GM21390 (cell line): ENCODE measurements around the gene PCNX1.
"Not testable (repeated sequence)": the region's sequence is repeated elsewhere in the genome, so short reads cannot be mapped to it uniquely, and the experiment has no call there.

Source experiments
- ATAC-seq: cut with Tn5 transposase; IDR thresholded peaks from one replicate; pipeline ENCODE4 v1.9.1; 2021; ENCODE audit not compliant: unreplicated experiment

Gene PCNX1

GRCh38 chr14:71143381-71144290 lies 236.4 kb downstream of the PCNX1 start:
- ATAC-seq, result no peak

- not testable (repeated sequence) for ATAC-seq
Observed at GRCh38 chr14:71147335-71147734, 240.1 kb downstream of the PCNX1 start.

- ATAC-seq, result no peak
Observed at GRCh38 chr14:71148627-71149026, 241.4 kb downstream of the PCNX1 start.

GRCh38 chr14:71150737-71151136 lies 243.5 kb downstream of the PCNX1 start:
- ATAC-seq, result no peak

GRCh38 chr14:71155743-71156142 lies 248.5 kb downstream of the PCNX1 start:
- no peak for ATAC-seq

- no peak for ATAC-seq
Observed at GRCh38 chr14:71163050-71163841, 256.0 kb downstream of the PCNX1 start.

GRCh38 chr14:71163842-71164629 lies 256.8 kb downstream of the PCNX1 start:
- ATAC-seq, result no peak
